NT2/D1 (cell line): ENCODE results near the gene GFM1.

ENCODE experiments used
- SUZ12 ChIP-seq: IDR thresholded peaks from 2 replicates; pipeline ENCODE4 v1.6.1; 2011; ENCODE audit not compliant: insufficient read length, insufficient read depth; ENCODE audit errors: extremely low read depth
- YY1 ChIP-seq: IDR thresholded peaks from 2 replicates; pipeline ENCODE4 v1.6.1; 2011; ENCODE audit not compliant: insufficient read length, insufficient read depth

GRCh38 chr3:158672215-158673176, 28.2 kb downstream of the GFM1 start, which contains the start of gene LXN:
- TF ChIP-seq YY1: no peak
- no peak for TF ChIP-seq SUZ12
